GM19043 (cell line): Measurements from ENCODE around the gene AJAP1.

Source experiments
- ATAC-seq: cut with Tn5 transposase; IDR thresholded peaks from one replicate; pipeline ENCODE4 v1.9.1; 2021; ENCODE audit warnings: low read depth; ENCODE audit not compliant: unreplicated experiment

The AJAP1 gene

DNA sequence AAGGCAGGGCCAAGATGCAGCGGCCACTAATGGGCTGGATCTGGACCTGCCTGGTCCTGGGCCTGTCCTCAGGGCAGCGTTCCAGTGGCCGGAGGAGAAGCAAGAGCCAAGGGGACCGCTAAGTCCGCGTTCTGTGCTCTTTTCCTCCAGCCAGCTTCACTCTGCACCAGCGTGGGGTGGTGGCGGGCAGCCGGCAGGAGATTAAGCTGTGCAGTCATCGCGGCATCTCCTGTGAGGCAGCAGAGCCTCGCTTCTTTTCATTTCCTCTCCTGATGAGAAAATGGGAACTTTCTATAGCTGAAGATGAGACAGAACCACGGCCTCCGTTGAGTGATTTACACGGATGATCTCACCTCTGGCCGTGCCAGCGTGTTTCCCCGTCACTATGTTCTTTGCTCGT lies 43.4 kb downstream of the AJAP1 start:
- no peak for ATAC-seq

DNA sequence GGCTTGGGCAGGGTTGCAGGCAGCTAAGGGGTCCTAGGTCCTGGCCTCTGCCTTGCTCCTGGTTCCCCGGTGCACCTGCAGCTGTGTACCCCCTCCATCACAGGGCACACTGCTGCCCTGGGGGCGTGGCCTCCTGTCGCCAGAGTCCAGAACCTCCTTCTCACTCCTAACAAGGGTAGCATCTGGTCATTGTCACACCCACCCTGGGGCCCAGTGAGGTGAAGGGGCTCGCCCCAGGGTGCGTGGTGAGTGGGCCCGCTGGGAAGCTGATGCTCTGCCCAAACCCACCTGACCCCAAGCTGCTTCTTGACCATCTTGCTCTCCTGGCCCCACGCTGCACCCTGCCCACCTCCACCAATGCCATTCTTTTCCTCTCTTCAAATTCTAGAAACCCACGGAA lies 44.5 kb downstream of the AJAP1 start:
- ATAC-seq: no peak

DNA sequence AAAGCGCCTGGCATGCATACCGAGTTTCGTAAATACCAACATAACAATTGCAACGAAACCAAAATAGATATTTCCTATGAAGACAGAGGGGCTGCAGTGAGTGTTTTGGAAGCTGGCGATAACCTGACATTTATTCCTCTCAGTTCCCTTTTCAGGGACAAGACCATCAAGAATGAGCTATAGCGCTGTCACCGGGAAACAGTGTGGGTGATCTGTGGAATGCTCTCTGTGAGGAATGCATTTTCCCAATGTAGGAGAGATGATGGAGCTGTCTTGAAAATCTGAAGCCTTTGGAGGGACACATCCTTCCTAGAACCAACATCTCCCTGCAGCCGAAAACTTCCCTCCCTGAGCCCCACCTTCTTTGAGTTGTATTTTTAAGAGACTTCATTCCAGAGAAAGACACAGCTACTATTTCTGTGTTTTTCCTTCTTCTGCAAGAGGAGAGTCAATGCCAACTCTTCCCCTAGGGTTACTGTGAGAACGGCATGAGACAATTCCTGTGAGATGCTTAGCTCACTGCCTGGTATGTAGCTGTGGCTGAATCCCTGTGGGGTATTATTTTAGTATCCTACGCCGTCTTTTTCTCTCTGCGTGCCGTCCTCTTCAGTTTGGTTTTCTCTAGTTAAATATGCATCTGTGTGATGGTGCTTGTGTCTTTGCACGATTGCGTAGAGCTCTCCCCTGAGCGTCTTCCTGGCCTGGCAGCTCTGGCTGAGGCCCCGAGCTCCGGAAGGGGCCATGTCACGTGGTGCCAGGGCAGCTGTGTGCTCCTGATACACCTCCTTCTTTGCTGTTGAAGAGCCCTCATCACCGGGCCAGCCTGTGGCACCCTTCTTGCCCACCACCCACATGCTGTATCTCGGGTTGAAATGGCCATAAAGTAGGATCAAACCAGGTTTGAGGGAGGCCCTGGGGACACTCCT lies 45.2 kb downstream of the AJAP1 start:
- ATAC-seq: no peak

DNA sequence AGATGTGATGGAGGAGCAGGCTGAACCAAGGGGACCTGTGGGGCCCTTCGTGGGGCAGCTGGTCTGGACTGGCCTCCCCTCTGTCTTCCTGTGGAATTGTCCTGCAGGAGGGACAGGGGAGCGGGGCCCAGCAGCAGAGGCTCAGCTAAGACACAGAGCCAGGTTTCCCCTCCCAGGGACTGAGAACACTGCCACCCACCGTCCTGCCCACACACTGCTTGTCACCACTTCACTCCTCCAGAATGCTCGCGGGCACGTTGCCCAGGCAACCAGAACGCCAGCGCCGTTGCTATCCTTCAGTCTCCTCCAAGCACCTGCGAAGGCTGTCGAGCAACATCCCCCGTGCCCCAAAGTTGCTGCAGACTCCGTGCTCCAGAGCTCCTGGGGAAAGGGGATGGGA lies 46.4 kb downstream of the AJAP1 start:
- no peak for ATAC-seq

DNA sequence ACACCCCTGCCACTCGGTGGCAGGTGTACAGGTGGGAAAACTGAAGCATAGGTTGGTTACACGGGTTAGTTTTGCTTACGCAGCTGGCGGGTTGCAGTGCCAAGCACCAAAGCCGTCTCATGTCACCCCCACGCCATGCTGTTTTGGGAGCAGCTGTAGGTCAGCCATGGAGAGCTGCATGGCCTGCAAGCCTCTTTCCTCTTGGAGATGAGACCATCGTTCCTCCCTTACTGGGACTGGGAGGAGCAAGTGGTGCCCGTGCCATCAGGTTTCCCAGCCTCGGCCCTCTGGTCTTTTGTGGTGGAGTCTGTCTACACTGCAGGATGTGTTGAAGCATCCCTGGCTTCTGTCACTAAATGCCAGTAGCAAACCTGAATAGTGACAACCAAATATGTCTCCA lies 46.9 kb downstream of the AJAP1 start:
- ATAC-seq: no peak

DNA sequence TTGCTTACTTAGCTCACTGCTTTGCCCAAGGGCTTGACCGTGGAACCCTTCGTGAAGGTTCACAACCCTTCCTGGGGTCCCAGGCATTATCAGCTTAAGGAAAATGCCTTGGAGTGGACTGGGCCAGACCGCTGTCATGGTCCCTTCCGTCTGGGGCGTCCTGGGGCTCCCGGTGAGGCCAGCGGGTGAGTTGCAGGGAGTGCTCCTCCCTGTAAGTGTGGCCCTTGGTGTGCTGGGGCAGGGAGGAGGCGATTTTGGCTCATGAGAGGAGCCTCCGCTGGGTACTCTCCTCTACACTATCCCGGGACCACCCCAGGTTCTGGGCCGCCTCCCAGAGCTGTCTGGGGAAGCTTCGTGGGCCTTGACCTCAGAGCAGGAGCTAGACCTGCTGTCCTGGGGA lies 48.1 kb downstream of the AJAP1 start:
- no peak for ATAC-seq

DNA sequence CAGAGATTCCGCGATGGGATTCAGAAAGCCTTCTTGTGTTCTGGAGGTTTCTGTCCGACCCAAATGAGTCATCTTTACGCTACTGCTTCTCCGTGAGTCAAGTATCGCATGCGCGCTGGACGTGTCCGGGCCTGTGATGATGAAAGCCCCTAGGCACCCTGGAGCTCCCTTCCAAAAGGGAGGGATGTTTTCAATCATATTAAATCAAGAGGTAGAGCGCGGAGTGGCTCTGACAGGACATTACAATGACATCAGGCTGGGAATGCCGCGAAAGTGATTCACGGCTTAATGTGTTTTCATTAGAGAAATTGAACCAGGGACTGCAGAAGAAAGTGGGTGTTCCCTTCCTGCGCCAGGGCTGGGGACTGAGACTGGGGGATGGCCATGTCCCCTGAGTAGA lies 48.5 kb downstream of the AJAP1 start:
- ATAC-seq: no peak

DNA sequence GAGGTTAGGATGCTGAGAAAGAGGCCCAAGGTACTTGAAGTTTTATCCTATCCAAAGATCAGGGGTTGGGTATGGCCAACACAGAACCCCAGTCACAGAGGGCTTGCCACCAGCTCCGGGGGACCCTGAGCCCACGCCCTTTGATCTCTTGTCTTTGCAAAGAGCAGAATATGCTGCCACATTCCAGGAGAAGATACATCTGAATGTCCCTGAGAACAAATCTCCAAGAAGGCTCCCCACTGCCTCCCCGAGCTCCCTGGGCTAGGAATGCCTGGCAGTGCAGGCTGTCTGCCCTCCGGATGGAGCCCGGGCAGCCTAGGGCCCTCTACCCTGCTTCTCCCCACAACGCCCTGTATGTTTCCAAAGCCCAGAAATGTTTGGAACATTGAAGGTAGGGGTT lies 49.2 kb downstream of the AJAP1 start:
- ATAC-seq: no peak

DNA sequence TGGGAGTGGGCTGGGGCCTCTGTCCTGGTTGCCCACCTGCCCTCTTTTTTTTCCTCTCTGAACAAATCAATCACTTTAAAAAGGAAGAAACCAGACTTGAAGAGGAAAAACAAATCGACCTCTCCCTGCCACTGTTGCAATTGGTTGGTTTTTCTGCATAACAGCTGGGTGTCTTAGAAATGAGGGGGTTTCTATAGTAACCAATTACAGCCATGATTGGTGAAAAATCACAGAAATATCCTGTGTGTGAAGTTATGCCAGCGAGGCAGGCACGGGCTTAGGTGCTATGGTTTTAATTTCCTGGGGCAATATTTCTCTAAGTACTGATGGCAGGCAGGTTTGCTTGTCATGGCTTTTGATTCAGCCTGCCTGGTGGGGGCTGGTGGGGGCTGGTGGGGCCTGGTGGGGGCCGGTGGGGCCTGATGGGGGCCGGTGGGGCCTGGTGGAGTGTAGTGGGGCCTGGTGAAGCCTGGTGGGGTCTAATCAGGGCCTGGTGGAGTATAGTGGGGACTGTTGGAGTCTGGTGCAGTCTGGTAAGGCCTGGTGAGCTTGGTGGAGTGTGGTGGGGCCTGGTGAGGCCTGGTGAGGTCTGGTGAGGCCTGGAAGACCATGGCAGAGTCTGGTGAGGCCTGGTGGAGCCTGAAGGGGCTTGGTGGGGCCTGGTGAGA lies 54.6 kb downstream of the AJAP1 start:
- no peak for ATAC-seq

DNA sequence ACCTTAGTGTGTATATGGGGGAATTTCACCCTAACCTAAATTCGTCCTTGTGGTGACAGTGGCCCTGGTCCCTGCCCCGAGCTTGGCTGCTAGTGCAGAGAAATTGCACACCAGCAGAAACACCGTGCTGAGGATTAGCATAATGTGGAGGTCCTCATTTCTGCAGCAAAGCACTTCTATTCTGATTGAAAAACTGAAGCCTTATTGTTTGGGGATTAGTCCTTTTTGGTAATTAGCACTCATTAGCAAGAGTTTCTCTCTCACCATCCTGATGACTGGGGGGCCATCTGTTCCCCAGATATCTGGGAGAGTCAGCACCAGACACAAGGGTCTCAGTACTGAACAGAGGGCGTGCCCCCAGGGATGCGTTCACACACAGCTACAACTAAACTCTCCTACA lies 55.2 kb downstream of the AJAP1 start:
- ATAC-seq: no peak

DNA sequence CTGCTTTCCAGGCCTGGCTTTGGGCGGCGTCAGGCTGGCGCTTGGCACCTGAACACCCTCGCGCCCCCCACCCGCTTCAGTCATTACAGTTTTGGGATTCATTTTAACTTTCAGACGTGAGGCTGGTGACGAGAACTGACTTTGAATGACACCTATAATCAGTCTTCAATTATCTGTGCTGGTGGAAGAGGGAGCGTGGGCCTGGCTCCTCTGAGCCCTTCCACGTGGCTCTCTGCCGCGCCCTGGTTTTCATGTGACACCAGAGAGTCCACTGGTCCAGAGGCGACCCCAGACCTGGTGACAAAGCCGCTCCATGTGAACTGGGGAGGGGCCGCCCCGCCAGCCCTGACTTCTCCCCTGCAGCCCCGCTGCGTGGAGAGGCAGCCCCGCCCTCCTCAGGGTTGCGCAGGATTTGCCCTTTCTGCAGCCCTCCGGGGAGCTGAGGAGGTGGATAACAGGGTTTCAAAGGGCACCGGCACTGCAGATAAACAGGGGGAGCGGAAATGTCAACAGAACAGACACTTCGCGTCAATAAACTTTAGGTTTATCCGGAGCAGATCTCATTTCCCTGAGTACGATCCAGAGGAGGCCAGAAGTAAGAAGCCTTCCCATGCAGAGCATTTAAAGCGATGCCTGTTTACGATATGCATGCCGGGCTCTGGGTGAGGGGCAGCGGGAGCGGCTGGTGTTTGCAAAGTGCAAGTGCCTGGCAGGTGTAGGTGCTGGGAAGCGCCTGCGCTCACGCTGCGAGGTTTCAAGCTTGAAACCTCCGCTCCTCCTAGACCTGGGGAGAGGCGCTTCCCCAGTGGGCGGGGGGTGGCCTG lies 56.4 kb downstream of the AJAP1 start:
- ATAC-seq: no peak

DNA sequence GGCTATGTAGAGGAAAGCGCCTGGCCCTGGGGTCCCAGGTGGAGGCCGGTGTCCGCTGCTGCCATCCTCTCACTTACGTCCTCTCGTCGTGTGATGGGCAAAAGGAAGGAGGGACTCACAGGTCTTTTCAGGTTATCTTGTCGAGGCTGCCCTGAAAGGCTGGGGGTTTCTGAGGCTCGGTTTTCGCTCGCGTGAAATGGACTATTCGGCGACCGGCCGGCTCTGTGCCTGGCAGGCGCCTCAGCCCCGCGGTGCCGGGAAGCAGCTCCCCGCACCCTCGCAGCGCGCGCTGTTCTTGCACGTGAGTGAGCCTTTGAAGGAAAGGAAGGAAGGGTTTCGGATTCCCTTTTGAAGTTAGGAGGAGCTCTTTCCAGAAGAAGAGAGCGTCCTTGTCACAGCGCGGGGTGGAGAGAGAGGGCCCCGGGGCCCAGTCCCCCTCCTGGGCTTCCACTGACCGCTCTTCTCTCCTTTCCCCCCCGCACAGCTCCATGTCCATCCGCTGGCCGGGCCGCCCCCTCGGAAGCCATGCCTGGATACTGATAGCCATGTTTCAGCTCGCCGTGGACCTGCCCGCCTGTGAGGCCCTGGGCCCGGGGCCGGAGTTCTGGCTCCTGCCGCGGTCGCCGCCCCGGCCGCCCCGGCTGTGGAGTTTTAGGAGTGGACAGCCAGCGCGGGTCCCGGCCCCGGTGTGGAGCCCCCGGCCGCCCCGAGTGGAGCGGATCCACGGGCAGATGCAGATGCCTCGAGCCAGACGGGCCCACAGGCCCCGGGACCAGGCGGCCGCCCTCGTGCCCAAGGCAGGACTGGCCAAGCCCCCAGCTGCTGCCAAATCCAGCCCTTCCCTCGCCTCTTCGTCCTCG lies 57.2 kb downstream of the AJAP1 start:
- no peak for ATAC-seq

DNA sequence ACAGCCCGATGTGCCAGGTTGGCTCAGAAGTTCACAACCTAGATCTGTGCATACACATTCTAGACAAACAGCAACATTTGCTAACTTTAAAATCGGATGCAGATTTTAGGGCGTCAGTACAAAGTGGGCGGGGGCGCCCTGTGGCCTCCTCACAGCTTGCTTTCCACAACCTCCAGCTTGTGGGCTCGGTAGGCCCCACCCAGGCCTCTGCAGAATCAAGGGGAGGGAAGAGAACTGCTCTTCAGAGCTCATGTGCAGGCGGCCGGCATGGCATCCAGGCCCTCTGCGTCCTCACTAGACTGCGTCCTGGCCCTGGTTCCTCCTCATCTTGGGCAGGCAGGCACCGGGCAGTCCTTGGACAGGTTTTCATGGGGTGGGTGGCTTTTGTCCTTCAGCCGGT lies 59.3 kb downstream of the AJAP1 start:
- no peak for ATAC-seq

DNA sequence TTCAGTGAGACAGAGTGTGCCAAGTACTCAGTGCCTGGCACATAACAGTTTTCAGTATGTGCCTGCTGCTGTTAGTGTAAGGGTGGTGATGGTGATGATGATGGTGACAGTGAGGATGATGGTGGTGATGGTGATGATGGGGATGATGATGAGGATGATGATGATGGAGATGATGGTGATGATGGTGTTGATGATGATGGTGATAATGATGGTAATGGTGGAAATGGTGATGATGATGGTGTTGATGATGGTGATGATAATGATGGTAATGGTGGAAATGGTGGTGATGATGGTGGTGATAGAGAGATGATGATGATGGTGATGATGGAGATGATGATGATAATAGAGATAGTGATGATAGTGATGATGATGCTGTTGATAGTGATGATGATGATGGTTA lies 62.0 kb downstream of the AJAP1 start:
- no peak for ATAC-seq

DNA sequence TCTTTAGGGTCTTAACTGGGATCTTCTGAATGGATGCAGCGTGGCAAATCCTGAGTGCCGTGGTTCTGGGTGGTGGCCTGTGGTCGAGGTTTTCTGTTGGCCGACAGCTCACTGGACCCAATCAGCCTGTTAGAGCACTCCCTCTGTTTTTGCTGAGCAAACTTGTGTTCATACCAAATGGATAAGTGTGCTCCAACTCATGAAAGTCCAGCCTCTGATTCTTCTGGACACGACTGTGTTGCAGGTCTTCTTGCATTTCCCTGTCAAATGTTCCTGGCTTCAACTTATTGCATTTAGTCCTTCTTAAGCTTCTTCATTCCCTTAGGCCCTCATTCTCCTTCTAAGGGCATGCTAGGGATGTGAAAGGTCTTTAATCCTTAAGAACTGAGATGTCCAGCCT lies 63.7 kb downstream of the AJAP1 start:
- no peak for ATAC-seq

DNA sequence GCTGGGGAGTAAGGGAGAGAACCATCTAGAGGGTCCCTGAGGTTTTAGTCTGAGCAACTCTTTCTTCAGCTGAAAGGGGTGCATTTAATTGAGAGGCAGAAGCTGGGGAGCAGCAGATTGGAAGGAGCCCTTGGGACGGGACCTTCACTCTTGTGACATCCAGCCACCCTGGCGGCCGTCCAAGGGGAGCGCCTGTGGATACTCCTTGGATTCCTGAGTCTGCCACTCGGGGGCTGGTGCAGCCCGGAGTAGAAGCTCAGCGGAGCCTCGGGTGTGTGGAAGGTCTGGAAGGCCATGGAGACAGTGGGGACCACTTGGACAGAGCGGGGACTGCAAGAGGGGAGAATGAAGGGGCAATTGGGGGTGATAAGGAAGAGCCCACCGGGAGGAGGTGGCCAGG lies 68.7 kb downstream of the AJAP1 start:
- ATAC-seq: no peak

DNA sequence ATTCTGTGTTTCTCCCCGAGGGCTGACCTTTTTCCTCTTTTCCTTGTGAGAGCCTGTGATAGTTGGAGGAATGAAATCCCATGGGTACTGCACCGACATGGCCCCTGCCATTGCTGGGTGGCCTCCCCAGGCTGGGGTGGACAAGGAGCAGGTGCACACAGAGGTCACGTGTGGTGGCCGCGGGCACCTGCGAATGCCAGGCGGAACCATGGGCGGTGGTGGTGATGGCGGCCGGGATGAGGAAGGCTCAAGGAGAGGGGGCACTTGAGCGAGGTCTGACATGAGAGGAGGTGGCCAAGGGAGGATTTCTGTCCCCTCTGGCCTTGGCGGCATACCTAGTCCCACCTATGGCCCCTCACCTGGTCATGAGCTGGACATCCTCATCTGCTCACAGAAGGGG lies 69.6 kb downstream of the AJAP1 start:
- no peak for ATAC-seq

DNA sequence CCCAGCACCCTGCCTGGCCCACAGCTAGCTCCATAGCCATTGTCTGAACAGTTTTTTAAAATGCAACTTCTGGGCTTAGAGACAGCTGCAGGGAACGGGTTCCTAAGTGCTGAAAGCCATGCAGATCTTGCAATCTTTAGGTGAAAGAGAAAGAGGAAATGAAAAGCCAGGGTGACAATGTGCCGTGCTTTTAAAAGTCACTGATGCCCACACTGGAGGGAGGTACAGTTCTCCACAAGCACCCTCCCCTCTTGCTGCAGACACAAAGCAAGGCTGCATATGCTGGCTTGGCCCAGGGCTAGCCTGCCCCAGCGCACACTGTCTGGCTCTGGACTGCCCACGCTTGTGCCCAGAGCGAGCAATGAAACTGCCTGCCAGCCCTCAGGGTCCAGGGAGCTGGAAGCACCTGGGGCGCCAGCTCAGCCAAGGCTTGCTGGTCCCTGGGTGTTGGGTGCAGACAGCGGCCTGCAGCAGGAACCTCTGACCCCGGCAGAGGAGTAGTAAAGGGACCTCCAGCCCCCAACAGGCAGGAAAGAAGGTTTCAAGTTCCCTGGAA lies 70.4 kb downstream of the AJAP1 start:
- no peak for ATAC-seq

DNA sequence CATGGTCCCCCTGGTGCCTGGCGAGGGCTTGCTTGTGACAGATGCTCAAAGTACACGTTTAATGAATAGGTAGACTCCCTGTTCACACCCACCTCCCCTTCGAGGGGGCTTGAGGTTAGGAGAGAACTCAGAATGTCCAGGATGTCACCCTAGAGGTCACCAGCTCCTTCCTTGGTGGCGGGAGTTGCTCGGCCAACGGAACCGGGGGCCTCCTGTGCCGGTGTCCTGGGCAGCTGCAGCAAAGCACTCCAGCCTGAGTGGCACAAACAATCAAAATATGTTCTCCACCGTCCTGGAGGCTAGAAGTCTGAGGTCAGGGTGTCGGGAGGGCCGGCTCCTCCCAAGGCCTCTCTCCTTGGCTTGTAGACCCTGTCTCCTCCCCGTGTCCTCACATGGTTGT lies 71.0 kb downstream of the AJAP1 start:
- ATAC-seq: no peak
